ENCODE results near the gene RNF17. TPM values are rescaled to one million over a fixed set of nuclear protein-coding genes. Genes with fewer than 3 reads are reported as not detected.
A peak's percentile ranks its signal among the peaks of the same experiment; 100 is the strongest.

RNF17 gene
- total RNA-seq, 1 donor from 2014 or later = not detected

DNA sequence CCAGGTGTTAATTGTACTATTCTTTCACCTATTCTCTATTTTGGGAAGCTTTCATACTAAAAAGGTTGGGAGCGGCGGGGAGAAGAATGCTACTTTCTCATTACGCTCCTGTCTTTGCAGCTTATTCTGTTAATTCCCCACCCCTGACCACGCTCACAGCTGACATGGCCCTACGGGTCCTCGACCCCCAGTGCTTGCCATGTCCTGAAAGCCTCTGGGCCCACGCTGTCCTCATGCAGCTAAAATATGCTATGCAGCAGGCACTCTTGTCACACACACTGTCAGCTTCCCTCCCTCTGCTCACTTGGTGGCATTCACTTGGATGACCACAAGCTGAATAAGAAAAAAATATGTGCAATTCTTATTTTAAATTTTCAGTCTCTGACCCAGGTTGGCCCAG is 126.3 kb downstream of the RNF17 start:
- no peak for DNase-seq (ENCODE audit: missing footprints)
- intact Hi-C loops (cut with DNase I) = no loop called here
- ATAC-seq = no peak

GRCh38 chr13:24891476-24892108 is 127.6 kb downstream of the RNF17 start:
- no peak for DNase-seq (ENCODE audit: missing footprints)
- no peak for ATAC-seq
- intact Hi-C loops (cut with DNase I) = no loop called here

- DNase-seq (ENCODE audit: missing footprints) (no peak), ATAC-seq (no peak)
- intact Hi-C loops (cut with DNase I) = no loop called here
These were observed 128.9 kb downstream of the RNF17 start for GRCh38 chr13:24892829-24893228.

GRCh38 chr13:24893863-24894262 is 129.9 kb downstream of the RNF17 start:
- ATAC-seq (no peak), DNase-seq (ENCODE audit: missing footprints) (no peak)
- intact Hi-C loops (cut with DNase I) = no loop called here

DNA sequence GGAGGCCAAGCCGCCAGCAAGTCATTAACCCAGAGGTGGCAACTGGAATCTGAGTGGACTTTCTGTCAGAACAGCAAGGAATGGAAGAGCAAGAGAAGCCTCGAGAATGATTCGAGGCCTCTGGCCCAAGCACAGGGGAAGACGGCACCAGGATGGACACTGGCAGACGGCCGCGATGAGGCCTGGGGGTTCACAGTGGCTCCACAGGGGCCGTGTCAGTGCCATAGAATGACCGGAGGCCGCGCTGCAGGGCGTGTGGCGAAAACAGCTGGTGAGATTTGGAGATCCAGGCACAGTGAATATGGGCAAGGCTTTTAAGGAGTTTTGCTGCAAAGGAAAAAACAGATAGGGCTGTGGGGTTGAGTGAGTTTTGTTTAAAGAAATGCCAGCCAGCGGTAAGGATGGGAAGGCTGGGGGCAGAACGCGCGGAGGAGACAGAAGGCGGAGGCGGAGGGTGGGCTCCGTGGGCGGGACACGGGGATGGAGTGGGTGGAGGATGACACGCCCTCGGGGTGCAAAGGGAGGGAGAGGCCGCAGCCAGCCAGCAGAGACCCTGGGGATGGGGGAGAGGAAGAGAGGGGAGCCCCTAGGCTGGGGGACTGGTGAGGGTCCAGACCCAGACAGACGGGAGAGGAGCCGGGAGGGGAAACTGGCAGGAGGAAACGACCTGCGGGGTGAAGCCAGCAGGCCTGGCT is 130.5 kb downstream of the RNF17 start:
- ATAC-seq = no peak
- intact Hi-C loops (cut with DNase I) = no loop called here
- DNase-seq (ENCODE audit: missing footprints) = peak; percentile 55

DNA sequence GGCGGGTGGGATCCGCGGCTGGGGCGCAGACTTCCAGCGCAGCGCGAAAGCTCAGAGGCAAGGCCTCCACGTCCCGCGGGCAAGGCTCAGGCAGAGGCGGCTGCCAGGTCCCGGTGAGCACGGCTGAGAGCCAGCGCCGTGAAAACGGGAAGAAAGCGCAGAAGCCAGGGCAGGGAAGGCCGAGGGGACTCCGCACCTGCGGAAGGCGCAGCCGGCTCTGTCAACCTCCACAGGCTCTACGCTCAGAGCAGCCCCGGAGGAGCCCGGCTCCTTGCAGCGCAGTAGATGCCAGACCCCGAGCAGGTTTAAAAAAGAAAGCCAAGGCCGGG is 131.0 kb downstream of the RNF17 start:
- intact Hi-C loops (cut with DNase I) = no loop called here
- DNase-seq (ENCODE audit: missing footprints) (no peak), ATAC-seq (no peak)

GRCh38 chr13:24896061-24896460 is 132.1 kb downstream of the RNF17 start:
- DNase-seq (ENCODE audit: missing footprints) (no peak), ATAC-seq (no peak)
- intact Hi-C loops (cut with DNase I) = no loop called here

DNA sequence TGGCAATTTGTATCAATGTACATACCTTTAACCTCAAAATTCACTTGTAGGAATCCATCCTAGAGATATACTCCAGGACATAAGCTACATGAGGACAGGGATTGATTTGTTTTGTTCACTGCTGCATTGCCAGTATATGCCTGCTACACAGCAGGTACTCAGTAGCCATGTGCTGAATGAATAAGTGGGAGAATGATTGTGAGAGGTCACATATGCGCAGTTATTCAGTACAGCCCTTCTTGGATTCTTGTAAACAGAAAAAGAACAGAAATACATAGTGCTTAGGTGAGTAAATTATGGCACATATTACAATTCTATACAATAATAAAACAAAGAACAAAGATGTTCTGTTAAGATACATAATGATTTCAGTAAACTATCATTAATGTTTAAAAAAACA is 133.3 kb downstream of the RNF17 start:
- intact Hi-C loops (cut with DNase I) = no loop called here
- no peak for DNase-seq (ENCODE audit: missing footprints)
- no peak for ATAC-seq

DNA sequence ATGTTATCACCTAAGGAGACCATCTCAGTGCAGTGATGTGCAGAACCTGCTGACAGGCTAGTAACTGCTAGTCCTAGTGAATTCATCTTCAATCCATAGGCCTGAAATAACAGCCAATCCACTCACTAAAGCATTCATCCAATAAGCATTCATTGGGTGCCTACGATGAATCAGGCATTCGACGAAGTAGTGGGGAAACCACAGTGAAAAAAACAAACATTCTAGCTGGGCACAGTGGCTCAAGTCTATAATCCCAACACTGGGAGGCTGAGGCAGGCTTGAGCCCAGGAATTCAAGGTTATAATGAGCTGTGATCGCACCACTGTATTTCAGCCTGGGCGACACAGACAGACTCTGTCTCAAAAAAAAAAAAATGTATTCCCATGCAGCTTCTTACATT is 135.6 kb downstream of the RNF17 start:
- intact Hi-C loops (cut with DNase I) = no loop called here
- DNase-seq (ENCODE audit: missing footprints) (no peak), ATAC-seq (no peak)

GRCh38 chr13:24900507-24900906 is 136.5 kb downstream of the RNF17 start:
- no peak for DNase-seq (ENCODE audit: missing footprints)
- intact Hi-C loops (cut with DNase I) = no loop called here
- no peak for ATAC-seq

DNA sequence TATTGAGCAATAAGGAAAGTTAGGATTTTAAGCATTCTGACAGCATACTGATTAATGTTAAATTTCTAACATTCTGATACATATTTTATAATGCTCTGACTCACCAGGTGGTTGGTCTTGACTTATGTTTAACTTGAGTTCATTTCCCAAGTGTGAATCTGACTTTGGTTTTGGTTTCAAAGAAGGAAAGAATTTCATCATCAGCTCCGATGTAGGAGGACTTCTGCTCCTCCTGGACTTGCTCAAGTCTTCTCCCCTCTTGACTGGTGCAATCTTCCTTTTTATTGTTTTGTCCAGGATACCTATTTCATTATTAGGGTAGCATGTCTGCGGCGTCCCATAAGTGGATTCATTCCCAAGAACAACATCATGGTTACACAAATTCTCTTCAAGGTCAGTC is 141.3 kb downstream of the RNF17 start:
- DNase-seq (ENCODE audit: missing footprints) = no peak
- intact Hi-C loops (cut with DNase I) = no loop called here
- ATAC-seq = no peak

DNA sequence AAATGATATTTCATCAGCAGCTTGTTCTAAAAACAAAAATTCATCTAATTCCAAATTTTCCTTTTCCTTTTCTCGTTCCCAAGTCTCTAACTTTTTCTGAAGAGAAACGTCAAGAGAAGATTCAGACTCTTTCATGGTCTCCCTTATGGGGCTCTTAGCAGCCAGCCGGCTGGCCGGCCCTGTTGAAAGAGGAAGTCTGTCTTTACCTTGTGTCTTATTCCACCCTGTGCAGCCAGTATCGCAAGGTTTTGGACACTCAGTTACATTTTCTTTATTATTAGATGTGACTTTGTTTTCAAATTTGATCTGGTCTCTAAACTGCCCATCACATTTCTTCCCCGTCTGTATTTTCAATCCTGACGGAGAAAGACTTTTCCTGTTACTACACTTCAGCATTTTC is 142.3 kb downstream of the RNF17 start:
- intact Hi-C loops (cut with DNase I) = no loop called here
- no peak for ATAC-seq
- DNase-seq (ENCODE audit: missing footprints) = no peak

GRCh38 chr13:24910502-24911132 is 146.6 kb downstream of the RNF17 start:
- ATAC-seq (no peak), DNase-seq (ENCODE audit: missing footprints) (no peak)
- intact Hi-C loops (cut with DNase I) = no loop called here

DNA sequence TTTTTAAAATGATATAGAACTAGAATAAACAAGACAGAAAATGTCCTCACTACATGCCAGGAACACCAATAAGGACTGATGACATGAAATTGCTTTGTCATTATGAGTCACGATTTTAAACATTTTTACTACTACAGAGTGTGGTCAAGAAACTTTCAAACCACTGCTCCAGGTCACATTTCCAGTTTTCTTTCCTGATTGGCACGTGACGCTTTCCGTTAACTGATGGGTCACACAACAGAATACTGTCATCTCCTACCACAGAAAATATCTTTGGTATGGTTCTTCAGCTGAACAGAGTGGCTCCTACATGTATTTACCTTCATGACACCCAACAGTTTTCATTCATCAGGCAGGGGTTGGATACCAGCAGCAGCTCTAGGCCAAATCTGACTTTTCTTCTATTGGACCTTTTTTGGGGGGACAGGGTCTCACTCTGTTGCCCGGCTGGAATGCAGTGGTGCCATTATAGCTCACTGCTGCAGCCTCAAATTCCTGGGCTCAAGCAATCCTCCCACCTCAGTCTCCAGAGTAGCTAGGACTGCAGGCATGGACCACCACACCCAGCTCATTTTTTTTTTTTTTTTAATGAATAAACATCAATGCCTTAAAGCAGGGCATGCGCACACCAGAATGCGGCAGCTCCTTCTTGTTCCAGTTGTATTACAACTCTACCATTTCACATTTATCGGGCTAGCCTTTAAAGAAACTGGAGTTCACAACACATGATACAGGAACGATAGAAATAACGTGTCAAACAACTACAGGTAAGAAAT is 147.4 kb downstream of the RNF17 start:
- ATAC-seq (no peak), DNase-seq (ENCODE audit: missing footprints) (no peak)
- intact Hi-C loops (cut with DNase I) = no loop called here

GRCh38 chr13:24916464-24916863 is 152.5 kb downstream of the RNF17 start:
- intact Hi-C loops (cut with DNase I) = no loop called here
- no peak for ATAC-seq
- DNase-seq (ENCODE audit: missing footprints) = no peak

DNA sequence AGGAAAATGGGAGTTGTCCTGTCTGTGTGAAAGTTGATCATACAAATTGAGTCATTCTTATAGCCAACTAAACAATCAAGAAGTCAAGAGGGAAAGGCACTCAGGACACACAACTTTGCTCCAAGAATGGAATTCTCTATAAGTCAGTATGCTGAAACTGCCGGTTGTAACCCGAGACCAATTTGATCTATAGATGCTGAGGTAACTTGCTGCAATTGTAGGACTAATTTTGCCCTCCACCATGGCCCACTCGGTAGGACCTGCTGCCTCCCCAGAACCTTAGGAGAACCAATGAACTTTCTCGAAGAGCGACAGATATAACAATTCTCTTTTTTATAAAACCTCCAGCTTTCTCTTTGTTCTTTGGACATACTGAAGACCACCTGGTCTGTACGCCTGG is 157.0 kb downstream of the RNF17 start:
- DNase-seq (ENCODE audit: missing footprints) (no peak), ATAC-seq (no peak)
- intact Hi-C loops (cut with DNase I) = no loop called here

DNA sequence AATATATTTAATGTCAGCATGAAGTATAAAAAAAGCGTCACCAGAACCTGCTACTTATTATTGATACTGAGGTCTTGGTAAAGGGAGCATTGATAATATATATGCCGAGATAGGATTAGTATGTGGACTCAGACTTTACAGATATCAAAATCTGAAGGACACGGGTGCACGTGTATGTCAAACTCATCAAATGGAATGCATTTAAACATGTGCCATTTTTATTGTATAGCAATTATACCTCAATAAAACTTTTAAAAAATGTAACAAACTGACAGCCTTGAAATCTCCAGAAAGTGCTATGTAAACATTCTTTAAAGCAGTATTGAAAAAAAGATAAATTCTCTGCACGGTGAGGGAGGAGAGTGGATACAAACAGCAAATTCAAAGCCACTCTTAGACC is 157.9 kb downstream of the RNF17 start:
- intact Hi-C loops (cut with DNase I) = no loop called here

DNA sequence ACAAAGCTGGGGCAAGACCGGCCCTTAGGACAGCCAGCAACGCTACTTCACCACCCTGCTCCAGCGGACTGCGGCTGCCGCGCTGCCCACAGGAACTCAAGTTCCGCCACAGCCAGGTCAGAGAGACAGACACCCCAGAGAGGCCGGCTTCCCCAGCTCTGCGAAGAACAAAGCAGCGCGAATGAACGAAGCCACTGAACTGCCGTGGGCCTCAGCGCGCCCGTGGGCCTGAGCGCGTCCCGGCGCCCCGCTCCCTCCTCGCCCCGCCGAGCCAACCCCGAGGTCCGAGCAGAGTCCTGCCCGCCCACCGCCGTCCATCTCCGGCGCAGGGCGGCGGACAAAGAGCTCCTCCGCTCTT is 158.4 kb downstream of the RNF17 start:
- no peak for ATAC-seq
- no peak for DNase-seq (ENCODE audit: missing footprints)
- intact Hi-C loops (cut with DNase I) = no loop called here

More for the DNA sequence above, 157.9 kb downstream of the RNF17 start:
- DNase-seq (ENCODE audit: missing footprints) = no peak
- ATAC-seq = no peak

GRCh38 chr13:24922745-24923591 is 159.0 kb downstream of the RNF17 start:
- intact Hi-C loops (cut with DNase I) = loop anchor here (1.0 kb wide), 1 partner anchor 18 kb away; no protein-coding TSS in a partner anchor
- DNase-seq (ENCODE audit: missing footprints) = peak; percentile 99
- peak; percentile 100 for ATAC-seq
